Transverse colon (tissue), 4 donors: ENCODE measurements around the gene PTPN1. TPM values are rescaled to one million over a fixed set of nuclear protein-coding genes. Genes with fewer than 3 reads are reported as not detected.

Experiments
- DNase-seq: peaks from one replicate; pipeline ENCODE4 v3.0.0-alpha.2; 2019
- H3K27ac ChIP-seq, 4 donors: fragments of 200-600 bp; sonication (generic); 2 replicates each; pipeline ENCODE4 v1.5.1; 2016 to 2018; ENCODE audit warnings: inconsistent platforms in 4 of 4
- H3K27me3 ChIP-seq: fragments of 200-600 bp; sonication (generic); 2 replicates; pipeline ENCODE4 v1.5.1; 2017; ENCODE audit warnings: inconsistent platforms
- H3K36me3 ChIP-seq, 4 donors: fragments of 200-600 bp; sonication (generic); 2 replicates each; pipeline ENCODE4 v1.5.1; 2017 to 2019; ENCODE audit warnings: inconsistent platforms in 4 of 4
- H3K4me1 ChIP-seq, 4 donors: fragments of 200-600 bp; sonication (generic); 2 replicates each; pipeline ENCODE4 v1.5.1; 2017 to 2020; ENCODE audit warnings: inconsistent platforms in 4 of 4
- H3K4me3 ChIP-seq, 4 donors: fragments of 200-600 bp; sonication (generic); 1 replicate in 1 of 4; 2 replicates in 3 of 4; pipeline versions ENCODE4 v1.5.1 to v1.6.1; 2017 to 2019; ENCODE audit warnings: inconsistent platforms in 4 of 4
- H3K9me3 ChIP-seq, 2 donors: fragments of 200-600 bp; sonication (generic); 2 replicates each; pipeline ENCODE4 v1.5.1; 2017 to 2019; ENCODE audit warnings: inconsistent platforms in 2 of 2
- EP300 ChIP-seq: sonication (generic); formaldehyde crosslinking; IDR thresholded peaks from one replicate; pipeline ENCODE4 v1.6.1; 2017; ENCODE audit warnings: antibody characterized with exemption, low read depth
- POLR2A ChIP-seq: fragments of 450-650 bp; IDR thresholded peaks from one replicate; pipeline ENCODE4 v1.6.1; 2016; ENCODE audit warnings: antibody characterized with exemption, mild to moderate bottlenecking, moderate library complexity
- POLR2AphosphoS5 ChIP-seq, 3 donors: sonication (generic); formaldehyde crosslinking; IDR thresholded peaks; one replicate each; pipeline ENCODE4 v1.6.1; 2016; ENCODE audit warnings: antibody characterized with exemption in 3 of 3
- WGBS, 2 donors: methylation state at CpG; one replicate each; pipeline ENCODE4 v1.1.5; 2018; ENCODE audit warnings: low coverage in 1 of 2; 5-methylcytosine and 5-hydroxymethylcytosine counted together
- in situ Hi-C, 4 donors: fragments of 200-750 bp; cut with MboI; loops; one replicate each; pipeline versions ENCODE4 v1.15.0 to v1.15.1; 2017; ENCODE audit warnings: low sequenced_read_pairs in 3 of 4, low pct_ligation_motif_present in 1 of 4, low pct_unique_long_range_greater_than_20kb in 1 of 4
- intact Hi-C: fragments of 100-400 bp; cut with DNase I; formaldehyde crosslinking; loops from one replicate; pipeline ENCODE4 v1.15.1; 2023; ENCODE audit warnings: low total_unique reads
- total RNA-seq, 4 donors: library from RNA; depleted of rRNA; stranded (reverse); fragments of >200 nt; gene quantifications; one replicate each; pipeline ENCODE4 v1.1.0, GENCODE V29; 2016
- TF ChIP-seq, protein P1 (sequence below), 5 experiments: fragments of 200-600 bp in 3 of 5; fragments of 450-650 bp in 2 of 5; sonication (generic) in 3 of 5; IDR thresholded peaks; 1 replicate in 2 of 5; 2 replicates in 3 of 5; pipeline ENCODE4 v1.5.1; 2016 to 2017; ENCODE audit warnings: antibody characterized with exemption in 5 of 5, inconsistent platforms in 3 of 5, mild to moderate bottlenecking in 2 of 5, moderate library complexity in 1 of 5

PTPN1 gene
- total RNA-seq, 4 donors from 2014 or later: 19.3 to 34.8 (median 28.8) TPM

DNA sequence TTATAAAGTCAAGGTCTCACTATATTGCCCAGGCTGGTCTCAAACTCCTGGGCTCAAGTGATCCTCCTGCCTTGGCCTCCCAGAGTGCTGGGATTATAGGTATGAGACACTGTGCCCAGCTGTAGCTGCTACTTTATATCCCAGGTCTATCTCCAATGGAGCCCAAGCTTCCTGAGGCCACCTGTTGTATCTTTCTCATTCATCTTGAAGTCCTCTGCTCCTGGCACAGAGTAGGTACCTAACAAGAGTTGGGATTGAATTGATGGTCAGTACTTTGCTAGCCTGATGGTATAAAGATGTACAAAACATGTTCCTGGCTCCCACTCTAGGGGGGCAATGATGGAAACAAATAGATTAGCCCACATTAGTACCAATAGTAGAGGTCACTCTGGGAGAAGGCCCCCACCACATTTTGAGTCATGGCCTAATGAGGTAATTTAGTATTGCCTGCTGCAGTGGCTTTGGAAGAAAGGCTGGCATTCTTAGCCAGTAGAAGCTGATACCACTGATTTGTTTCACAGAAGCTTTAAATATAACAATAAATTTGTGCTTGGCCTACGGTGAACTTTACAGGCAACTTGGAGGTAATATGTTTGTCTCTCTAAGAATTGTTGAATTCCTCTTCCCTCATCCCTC, 5.4 kb downstream of the PTPN1 start:
- H3K27me3 ChIP-seq: no peaks in the 10 kb centered on the region
- WGBS, 2 donors: 21 to 43% methylated on average over 1 of the region's 1 CpG
- H3K4me1 ChIP-seq: peaks cover 45 to 96% (median 90%) of the 10 kb centered on the region in 4 donors
- H3K9me3 ChIP-seq: no peaks in the 10 kb centered on the region
- TF ChIP-seq POLR2A (no peak), POLR2AphosphoS5 (IDR thresholded peaks at IDR 0.05) (no peak), EP300 (no peak)
- TF ChIP-seq, protein P1, sequence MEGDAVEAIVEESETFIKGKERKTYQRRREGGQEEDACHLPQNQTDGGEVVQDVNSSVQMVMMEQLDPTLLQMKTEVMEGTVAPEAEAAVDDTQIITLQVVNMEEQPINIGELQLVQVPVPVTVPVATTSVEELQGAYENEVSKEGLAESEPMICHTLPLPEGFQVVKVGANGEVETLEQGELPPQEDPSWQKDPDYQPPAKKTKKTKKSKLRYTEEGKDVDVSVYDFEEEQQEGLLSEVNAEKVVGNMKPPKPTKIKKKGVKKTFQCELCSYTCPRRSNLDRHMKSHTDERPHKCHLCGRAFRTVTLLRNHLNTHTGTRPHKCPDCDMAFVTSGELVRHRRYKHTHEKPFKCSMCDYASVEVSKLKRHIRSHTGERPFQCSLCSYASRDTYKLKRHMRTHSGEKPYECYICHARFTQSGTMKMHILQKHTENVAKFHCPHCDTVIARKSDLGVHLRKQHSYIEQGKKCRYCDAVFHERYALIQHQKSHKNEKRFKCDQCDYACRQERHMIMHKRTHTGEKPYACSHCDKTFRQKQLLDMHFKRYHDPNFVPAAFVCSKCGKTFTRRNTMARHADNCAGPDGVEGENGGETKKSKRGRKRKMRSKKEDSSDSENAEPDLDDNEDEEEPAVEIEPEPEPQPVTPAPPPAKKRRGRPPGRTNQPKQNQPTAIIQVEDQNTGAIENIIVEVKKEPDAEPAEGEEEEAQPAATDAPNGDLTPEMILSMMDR (IDR thresholded peaks at IDR 0.05): no peak
- in situ Hi-C loops: no loop called here
- H3K4me3 ChIP-seq: no peak overlapping the region
- intact Hi-C loops: no loop called here
- DNase-seq: no peak
- H3K27ac ChIP-seq: peak overlapping the region; percentile 74 to 93 (median 76)
- no peaks in the 10 kb centered on the region for H3K36me3 ChIP-seq

DNA sequence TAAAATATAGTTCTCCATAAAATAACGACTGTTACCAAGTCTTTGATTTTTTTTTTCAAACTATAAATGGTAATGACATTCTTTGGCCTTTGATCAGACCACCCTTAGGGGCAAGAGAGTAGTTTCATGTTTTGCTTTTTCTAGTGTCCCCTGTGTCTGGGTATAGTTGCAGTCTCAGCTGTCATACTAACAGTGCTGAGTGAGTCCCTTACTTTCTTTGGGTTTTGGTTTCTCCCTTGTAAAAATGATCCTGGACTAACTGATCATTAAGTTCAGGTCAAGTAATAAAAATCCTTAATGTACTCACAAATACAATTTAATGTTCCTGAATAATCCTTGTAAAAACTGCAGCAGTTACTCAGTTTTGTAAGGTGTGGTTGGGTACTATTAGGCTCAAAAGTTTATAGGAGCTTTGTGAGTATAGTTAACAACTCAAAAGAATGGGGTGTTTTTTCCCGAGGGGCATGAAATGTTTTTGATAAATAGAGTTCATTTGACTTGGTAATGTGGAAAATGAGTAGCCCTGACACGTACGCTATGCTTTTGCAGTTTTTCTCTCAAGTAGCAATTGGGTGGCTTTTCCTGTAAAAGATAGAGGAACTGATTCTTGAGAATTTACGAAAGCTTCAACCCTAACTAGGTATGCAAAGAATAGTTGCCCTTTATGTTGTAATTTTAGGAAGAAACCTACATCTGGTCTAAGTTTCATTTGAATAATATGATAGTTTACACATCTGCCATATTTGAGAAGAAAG, 6.2 kb downstream of the PTPN1 start:
- intact Hi-C loops: no loop called here
- in situ Hi-C loops: no loop called here
- Histone ChIP-seq H3K27ac (peak overlapping the region; percentile 74 to 93 (median 76)), H3K4me3 (no peak overlapping the region), H3K36me3 (no peaks in the 10 kb centered on the region), H3K9me3 (no peaks in the 10 kb centered on the region), H3K4me1 (peaks cover 51 to 100% (median 93%) of the 10 kb centered on the region in 4 donors), H3K27me3 (no peaks in the 10 kb centered on the region)
- TF ChIP-seq POLR2A: no peak
- TF ChIP-seq EP300: no peak
- TF ChIP-seq, protein P1 (IDR thresholded peaks at IDR 0.05): no peak
- TF ChIP-seq POLR2AphosphoS5 (IDR thresholded peaks at IDR 0.05): no peak
- no peak for DNase-seq
- 42 to 44% methylated on average over 5 of the region's 5 CpGs for WGBS, 2 donors

DNA sequence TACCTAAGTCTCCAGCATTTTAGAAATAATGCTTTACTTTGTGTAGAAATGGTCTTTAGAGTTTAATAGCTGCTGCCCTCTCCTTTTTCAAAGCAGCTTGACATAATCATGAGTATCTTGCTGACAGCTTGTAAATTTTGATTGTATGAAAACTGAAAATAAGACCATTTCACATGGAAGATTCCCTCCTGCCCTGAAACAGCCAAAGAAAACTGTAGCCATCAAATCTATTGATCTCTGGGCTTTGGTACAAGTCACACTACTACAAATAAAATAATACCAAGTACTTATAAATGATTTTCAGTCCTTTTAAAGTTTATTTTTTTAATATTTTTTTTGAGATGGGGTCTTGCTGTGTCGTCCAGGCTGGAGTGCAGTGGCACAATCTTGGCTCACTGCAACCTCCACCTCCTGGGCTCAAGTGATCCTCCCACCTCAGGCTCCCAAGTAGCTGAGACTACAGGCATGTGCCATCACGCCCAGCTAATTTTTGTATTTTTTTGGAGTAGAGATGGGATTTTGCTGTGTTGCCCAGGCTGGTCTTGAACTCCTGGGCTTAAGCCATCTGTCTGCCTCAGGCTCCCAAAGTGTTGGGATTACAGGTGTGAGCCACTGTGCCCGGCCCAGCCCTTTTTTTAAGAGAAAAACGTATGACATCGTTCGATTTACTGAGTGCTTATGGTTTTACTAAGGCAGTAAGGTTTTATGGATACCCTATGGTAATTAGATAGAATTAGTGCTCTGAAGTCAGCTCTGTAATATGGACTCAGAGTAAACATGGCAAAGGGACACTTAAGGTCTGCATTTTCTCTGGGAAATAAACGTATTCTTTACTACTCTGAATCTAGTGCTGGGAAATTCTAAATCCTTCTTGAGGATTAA, 7.0 kb downstream of the PTPN1 start:
- Histone ChIP-seq H3K36me3 (no peaks in the 10 kb centered on the region), H3K9me3 (no peaks in the 10 kb centered on the region), H3K4me3 (peak overlapping the region in 1 of 4 donors; percentile 4), H3K27me3 (no peaks in the 10 kb centered on the region), H3K27ac (peak overlapping the region; percentile 74 to 93 (median 76)), H3K4me1 (peaks cover 56 to 100% (median 93%) of the 10 kb centered on the region in 4 donors)
- in situ Hi-C loops: no loop called here
- WGBS, 2 donors: 37 to 39% methylated on average over 6 to 7 of the region's 7 CpGs
- peak; percentile 36 for DNase-seq
- TF ChIP-seq EP300 (no peak), POLR2A (no peak), POLR2AphosphoS5 (IDR thresholded peaks at IDR 0.05) (no peak)
- TF ChIP-seq, protein P1 (IDR thresholded peaks at IDR 0.05): no peak
- intact Hi-C loops: no loop called here

DNA sequence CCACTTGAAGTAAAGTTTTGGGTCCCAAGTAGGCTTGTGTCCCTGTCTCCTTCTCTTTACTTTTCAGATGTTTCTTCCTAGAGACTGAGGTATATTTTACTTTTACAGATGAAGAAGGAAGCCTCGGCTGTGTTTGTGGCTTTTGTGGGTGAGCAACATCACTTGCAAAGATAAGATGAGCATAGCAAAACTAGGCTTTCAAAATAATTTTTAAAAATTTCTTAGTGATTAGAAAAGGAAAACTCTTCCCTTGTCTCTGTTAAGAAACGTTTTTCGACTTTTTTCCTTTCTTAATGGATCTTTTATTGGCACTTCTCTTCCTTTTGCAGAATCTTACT, 7.6 kb downstream of the PTPN1 start:
- WGBS, 2 donors: 13 to 25% methylated on average over 3 of the region's 3 CpGs
- no peaks in the 10 kb centered on the region for H3K27me3 ChIP-seq
- H3K27ac ChIP-seq: peak overlapping the region; percentile 74 to 93 (median 76)
- in situ Hi-C loops: no loop called here
- H3K4me3 ChIP-seq: no peak overlapping the region
- DNase-seq: no peak
- no peaks in the 10 kb centered on the region for H3K36me3 ChIP-seq
- intact Hi-C loops: no loop called here
- TF ChIP-seq EP300: no peak
- TF ChIP-seq, protein P1 (IDR thresholded peaks at IDR 0.05): no peak
- TF ChIP-seq POLR2A: no peak
- no peak for TF ChIP-seq POLR2AphosphoS5 (IDR thresholded peaks at IDR 0.05)
- H3K4me1 ChIP-seq: peaks cover 55 to 100% (median 93%) of the 10 kb centered on the region in 4 donors
- no peaks in the 10 kb centered on the region for H3K9me3 ChIP-seq
